Breast epithelium (tissue), 3 donors: ENCODE results near the gene CCRL2.

ENCODE experiments used
- POLR2A ChIP-seq: fragments of 450-650 bp; IDR thresholded peaks from one replicate; pipeline ENCODE4 v1.6.1; 2016; ENCODE audit warnings: antibody characterized with exemption, mild to moderate bottlenecking, moderate library complexity
- POLR2AphosphoS5 ChIP-seq, 3 donors: sonication (generic); formaldehyde crosslinking; IDR thresholded peaks; one replicate each; pipeline ENCODE4 v1.6.1; 2017; ENCODE audit warnings: antibody characterized with exemption in 3 of 3
- TF ChIP-seq, protein P1 (sequence below), 3 donors: fragments of 450-650 bp; IDR thresholded peaks; one replicate each; pipeline ENCODE4 v1.5.1; 2016 to 2017; ENCODE audit warnings: antibody characterized with exemption in 3 of 3, mild to moderate bottlenecking in 3 of 3, moderate library complexity in 3 of 3

DNA sequence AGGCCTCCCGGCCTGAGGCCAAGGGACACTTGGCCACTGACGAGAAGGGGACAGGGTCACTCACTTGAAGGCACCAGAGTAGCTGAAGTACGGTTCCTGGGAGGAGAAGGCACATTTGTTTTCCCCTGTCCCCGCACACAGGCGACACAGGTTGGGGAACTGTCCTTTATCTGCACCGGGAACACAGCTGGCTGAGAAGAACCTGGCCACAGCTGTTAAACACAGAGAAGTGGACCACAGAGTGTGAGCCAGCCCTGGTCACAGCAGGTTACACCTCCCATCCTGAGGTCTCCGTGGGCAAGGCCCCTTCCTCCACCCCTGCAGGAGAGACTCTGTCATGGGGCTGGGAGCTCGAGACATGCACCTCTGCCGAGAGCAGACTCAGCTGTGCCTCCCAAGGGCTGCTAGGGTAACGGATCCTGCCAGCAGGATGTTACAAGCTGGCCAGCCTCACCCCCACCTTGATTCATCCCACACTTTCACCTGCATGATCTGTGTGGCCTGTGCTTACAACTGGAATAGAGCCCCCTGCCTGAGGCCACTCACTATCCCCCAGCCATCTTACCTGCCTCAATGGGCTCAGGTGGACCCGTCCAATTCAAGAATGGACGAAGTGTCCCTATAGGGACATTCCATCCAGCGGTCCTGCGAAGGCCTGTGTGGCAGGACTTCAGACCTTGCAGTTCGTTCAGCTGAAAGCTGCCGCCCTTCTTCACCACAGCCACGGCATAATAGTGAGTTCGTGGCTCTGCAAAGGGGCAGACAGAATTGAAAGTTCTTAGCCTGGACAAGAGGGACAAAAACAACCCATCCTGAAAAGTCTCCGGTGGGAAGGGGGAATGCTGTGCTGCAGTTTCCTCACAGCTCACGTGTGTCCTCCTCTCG, 48.4 kb downstream of the CCRL2 start:
- TF ChIP-seq, protein P1, sequence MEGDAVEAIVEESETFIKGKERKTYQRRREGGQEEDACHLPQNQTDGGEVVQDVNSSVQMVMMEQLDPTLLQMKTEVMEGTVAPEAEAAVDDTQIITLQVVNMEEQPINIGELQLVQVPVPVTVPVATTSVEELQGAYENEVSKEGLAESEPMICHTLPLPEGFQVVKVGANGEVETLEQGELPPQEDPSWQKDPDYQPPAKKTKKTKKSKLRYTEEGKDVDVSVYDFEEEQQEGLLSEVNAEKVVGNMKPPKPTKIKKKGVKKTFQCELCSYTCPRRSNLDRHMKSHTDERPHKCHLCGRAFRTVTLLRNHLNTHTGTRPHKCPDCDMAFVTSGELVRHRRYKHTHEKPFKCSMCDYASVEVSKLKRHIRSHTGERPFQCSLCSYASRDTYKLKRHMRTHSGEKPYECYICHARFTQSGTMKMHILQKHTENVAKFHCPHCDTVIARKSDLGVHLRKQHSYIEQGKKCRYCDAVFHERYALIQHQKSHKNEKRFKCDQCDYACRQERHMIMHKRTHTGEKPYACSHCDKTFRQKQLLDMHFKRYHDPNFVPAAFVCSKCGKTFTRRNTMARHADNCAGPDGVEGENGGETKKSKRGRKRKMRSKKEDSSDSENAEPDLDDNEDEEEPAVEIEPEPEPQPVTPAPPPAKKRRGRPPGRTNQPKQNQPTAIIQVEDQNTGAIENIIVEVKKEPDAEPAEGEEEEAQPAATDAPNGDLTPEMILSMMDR (IDR thresholded peaks at IDR 0.05) = no peak
- TF ChIP-seq POLR2A (no peak), POLR2AphosphoS5 (IDR thresholded peaks at IDR 0.05) (no peak)
